Stromal cell of bone marrow (primary cell): ENCODE results near the gene SLC38A6.
"Not testable (repeated sequence)": the region's sequence is repeated elsewhere in the genome, so short reads cannot be mapped to it uniquely, and the experiment has no call there.

Source experiments
- DNase-seq: peaks from one replicate; pipeline ENCODE4 v3.0.0-alpha.2; 2012; ENCODE audit warnings: low read depth

The SLC38A6 gene

GRCh38 chr14:61051051-61051450 lies 70.0 kb downstream of the SLC38A6 start:
- DNase-seq: peak; percentile 27

DNA sequence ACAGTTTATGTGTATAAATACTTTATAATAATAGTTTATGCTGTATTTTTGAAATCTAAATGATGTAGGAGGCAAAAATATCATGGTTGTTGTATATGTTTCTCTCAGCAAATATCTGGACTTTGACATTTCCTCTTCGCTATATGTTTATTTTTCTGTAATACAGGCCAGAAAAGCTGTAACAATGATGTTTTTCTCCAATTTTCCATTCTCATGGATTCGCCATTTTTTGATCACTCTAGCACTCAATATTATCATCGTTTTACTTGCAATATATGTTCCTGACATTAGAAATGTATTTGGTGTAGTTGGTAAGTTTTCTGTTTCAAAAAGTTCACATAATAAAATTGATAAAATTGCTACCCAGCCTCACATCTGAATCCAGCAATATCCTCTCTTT lies 70.6 kb downstream of the SLC38A6 start:
- DNase-seq: no peak

- DNase-seq: no peak
Measured at GRCh38 chr14:61063461-61063860, 82.4 kb downstream of the SLC38A6 start.

DNA sequence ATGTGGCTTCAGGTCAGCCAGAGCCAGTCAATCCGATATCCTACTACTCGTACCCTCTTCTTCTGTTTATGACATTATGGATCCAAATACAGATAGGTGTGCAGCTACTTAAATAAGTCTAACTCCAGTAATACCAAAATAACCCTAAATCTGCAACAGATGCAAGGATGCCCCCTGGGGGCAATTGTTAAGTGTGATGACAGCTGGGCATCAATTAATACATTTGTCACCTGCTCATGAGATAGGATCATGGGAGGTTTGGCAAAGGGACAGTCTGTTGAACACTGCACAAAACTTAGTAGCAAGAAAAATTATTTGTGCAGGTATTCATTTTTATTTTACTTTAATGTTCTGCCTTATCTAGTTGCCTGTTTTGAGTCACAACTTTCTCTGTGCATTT lies 83.2 kb downstream of the SLC38A6 start:
- no peak for DNase-seq

DNA sequence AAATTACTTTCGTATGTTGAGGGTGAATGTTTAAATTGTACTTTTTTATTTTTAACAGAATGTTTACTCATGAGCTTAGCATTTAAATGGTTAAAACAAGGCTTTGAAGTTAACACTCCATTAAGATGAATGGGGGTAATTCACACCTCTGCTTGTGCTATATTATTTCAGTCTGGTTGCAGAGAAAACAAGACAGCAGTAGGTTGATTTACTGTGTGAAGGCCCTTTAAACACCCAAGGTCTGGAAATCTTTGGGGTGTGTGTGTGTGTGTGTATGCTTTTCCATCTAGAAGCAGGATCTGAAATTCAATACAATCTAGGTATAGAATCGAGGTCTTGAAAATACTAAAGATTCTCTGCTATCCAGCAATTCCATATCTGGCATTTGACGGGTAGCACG lies 83.8 kb downstream of the SLC38A6 start:
- no peak for DNase-seq

GRCh38 chr14:61065656-61066055 lies 84.6 kb downstream of the SLC38A6 start:
- DNase-seq: no peak

- DNase-seq: not testable (repeated sequence)
Measured at GRCh38 chr14:61072442-61072841, 91.4 kb downstream of the SLC38A6 start.

- no peak for DNase-seq
Measured at GRCh38 chr14:61074852-61075251, 93.8 kb downstream of the SLC38A6 start.

- DNase-seq: no peak
Measured at GRCh38 chr14:61076556-61076955, 95.5 kb downstream of the SLC38A6 start.

DNA sequence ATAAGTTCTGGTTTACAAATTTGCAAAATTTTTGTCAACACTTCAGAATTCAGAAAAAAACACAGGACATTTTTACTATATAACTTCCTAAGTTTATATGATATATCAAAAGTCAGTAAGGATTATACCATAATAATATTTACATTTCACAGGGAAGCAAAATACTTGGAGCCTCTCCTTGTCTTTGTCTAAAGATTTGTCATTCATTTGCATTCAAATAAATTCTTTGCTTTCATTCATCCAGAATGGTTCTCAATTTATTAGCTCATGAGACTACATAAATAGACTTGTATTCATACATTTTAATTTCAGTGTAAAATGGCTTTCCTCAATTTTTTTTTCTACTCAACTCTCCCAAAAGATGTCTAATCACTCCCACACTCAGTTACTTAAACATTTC lies 96.4 kb downstream of the SLC38A6 start:
- no peak for DNase-seq

DNA sequence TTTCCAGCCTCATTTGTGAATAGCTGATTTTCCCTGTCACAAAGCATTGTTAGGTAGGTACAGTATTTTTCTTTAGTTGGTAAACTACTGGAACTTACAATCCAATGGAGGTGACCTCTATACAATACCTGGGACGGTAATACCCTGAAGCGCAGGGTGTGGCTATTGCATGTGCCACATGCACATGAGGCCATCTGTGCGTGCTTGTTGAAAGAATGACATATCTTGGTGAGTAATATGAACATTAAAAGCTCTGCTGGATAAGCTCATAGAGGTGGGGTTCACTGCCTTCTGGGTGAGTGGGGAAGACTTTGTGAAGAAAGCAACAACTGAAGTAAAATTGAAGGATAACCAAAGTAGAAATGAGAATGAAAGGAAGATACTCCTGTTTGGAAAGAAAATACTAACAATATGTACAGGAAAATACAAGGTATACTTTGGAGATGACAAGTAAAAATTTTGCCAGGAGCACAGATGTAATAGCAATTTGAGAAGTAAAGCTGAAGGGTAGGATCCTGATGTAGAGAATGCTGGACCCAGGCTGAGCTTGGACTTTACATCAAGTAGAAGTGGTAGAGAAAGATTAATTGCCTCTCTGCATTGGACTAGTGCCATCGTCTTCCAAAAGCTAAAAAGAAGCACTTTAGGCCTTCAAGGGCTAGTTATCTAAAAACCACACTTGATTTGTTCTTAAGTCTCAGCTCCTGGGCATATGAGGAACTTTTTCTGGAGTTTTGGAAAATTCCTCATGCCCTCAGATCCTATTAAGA lies 97.1 kb downstream of the SLC38A6 start:
- no peak for DNase-seq

GRCh38 chr14:61080591-61081010 lies 99.6 kb downstream of the SLC38A6 start:
- peak; percentile 76 for DNase-seq

DNA sequence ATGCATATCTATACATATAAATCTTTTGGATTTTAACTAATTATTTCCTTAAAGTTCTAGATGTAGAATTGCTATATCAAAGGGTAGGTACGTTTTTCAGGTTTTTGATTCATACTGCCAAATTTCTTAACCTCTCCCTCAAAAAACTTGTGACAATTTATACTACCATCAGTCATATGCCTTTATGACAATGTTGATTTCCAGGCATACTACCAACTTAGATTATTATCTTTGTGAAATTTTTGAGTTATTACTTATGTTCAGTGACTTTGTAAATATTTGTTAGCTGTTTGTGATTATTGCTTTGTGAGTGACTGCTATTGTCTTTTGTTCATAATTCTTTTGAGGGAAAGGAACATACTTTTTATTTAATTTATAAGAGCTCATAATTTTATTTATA lies 107.0 kb downstream of the SLC38A6 start:
- DNase-seq: no peak

GRCh38 chr14:61089126-61089750 lies 108.2 kb downstream of the SLC38A6 start:
- no peak for DNase-seq

- DNase-seq: no peak
Measured at GRCh38 chr14:61090432-61091216, 109.6 kb downstream of the SLC38A6 start.

DNA sequence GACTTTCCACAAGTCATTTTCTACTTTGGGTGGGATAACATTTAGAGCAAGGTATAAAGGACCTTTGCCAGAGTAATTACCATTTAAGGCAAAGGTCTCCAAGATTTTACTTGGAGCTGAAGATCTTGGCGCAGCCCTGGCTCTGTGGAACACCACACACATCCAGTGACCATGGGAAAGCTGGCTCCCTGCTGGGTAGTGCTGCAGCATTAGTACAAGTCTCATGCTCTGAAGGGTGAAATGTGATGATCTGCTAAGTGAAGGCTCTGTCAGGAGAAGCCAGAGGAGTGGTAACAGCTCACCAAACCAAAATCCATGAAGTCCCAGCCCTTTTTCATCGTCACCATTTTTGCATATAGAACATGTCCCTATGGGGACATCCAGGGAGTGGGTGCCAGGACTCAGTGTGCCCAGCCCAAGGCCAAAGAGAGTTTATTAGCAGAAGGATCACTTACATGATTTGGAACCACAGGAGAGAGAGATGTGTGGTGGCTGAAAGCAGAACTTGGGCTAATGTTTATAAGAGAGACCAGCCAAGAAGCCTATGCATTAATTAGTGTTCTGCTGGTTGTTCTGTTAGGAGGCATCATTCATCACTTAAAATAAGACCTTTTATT lies 110.7 kb downstream of the SLC38A6 start:
- DNase-seq: no peak

- not testable (repeated sequence) for DNase-seq
Measured at GRCh38 chr14:61098096-61098495, 117.1 kb downstream of the SLC38A6 start.

DNA sequence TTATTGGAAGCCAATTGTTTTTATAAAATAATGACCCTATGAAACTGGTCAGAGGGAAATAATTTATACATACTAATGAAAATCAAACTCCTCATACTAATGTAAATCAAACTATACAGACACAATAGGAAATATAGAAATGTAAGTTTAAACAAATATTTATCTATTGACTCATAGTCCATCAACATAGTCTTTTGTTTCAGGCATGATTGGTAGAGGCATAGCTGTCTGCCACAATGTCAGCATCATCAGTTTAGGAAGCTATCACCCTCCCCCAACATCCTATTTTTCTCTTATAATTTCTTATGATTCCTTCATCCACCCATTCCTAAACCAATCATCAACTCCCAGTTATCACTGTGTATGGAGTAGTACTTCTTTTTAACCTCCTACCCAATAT lies 117.7 kb downstream of the SLC38A6 start:
- DNase-seq: no peak

DNA sequence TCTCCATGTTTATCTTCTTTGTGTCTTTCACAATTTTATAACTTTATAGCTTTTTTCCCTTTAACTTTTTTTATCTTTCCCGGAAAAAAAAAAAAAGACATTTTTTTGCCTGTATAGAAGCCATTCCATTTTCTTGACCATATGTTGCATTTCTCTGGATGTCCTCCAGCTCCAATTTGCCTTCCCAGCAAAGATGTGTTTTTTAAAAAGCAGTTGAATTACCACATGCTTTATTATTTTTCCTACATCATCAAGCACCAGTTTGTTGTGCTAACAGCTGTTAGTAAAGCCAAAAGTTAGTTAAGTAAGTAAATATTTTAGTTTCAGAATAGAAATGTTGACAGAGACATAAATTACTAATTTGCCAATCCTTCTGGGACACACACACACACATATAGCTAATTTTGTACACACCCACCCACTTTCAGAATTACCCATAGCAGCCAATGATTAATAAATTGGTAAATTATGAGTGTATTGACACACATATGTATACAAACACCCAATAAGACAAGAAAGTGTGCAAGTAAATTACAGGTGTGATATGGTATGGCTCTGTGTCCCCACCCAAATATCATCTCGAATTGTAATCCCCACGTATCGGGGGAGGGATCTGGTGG lies 118.3 kb downstream of the SLC38A6 start:
- DNase-seq: no peak

- peak; percentile 47 for DNase-seq
Measured at GRCh38 chr14:61101803-61102548, 120.9 kb downstream of the SLC38A6 start.
